ENCODE data around the gene FAM210B. TPM values are rescaled to one million over a fixed set of nuclear protein-coding genes. Genes with fewer than 3 reads are reported as not detected.

The FAM210B gene
- total and polyA plus RNA-seq, 8 donors = 11.3 to 42.6 (median 30.4) TPM

DNA sequence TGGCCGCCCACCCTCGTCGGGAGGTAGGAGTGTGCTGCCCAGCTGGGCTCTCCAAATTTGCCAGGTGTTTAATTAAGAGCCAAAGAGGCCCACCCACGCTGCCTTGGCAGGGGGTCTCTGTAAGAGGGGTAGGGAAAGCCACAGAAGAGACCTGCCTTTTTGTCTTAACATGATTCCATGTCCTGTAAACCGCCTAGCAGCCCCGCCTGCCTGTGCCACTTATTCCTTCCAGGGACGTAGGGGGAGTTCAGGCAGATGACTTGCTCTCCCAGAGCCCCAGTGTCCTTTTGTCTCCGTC, 2.1 kb downstream of the FAM210B start:
- Histone ChIP-seq H3K27me3 (no peaks in the 10 kb centered on the region), H3K9me3 (no peaks in the 10 kb centered on the region), H3K27ac (peak overlapping the region in 1 of 5 donors; percentile 88), H3K4me3 (no peak overlapping the region), H3K36me3 (peaks cover 7 to 26% (median 18%) of the 10 kb centered on the region in 4 donors), H3K4me1 (peaks cover 18 to 45% (median 29%) of the 10 kb centered on the region in 4 donors)
- WGBS, 5 donors = 87 to 90% (median 89%) methylated on average over 8 of the region's 8 CpGs
- DNase-seq = no peak
- intact Hi-C loops (cut with DNase I; ENCODE audit: low total_unique reads) = no loop called here
- TF ChIP-seq, protein P1, sequence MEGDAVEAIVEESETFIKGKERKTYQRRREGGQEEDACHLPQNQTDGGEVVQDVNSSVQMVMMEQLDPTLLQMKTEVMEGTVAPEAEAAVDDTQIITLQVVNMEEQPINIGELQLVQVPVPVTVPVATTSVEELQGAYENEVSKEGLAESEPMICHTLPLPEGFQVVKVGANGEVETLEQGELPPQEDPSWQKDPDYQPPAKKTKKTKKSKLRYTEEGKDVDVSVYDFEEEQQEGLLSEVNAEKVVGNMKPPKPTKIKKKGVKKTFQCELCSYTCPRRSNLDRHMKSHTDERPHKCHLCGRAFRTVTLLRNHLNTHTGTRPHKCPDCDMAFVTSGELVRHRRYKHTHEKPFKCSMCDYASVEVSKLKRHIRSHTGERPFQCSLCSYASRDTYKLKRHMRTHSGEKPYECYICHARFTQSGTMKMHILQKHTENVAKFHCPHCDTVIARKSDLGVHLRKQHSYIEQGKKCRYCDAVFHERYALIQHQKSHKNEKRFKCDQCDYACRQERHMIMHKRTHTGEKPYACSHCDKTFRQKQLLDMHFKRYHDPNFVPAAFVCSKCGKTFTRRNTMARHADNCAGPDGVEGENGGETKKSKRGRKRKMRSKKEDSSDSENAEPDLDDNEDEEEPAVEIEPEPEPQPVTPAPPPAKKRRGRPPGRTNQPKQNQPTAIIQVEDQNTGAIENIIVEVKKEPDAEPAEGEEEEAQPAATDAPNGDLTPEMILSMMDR (IDR thresholded peaks at IDR 0.05) = no peak
- no peak for TF ChIP-seq POLR2A (IDR thresholded peaks at IDR 0.05)
- TF ChIP-seq POLR2AphosphoS5 (IDR thresholded peaks at IDR 0.05) = no peak
- no peak for TF ChIP-seq EP300 (IDR thresholded peaks at IDR 0.05)

GRCh38 chr20:56361900-56362299, 3.1 kb downstream of the FAM210B start:
- no peaks in the 10 kb centered on the region for H3K27me3 ChIP-seq
- intact Hi-C loops (cut with DNase I; ENCODE audit: low total_unique reads) = no loop called here
- peaks cover 18 to 45% (median 29%) of the 10 kb centered on the region in 4 donors for H3K4me1 ChIP-seq
- no peak for DNase-seq
- H3K36me3 ChIP-seq = peaks cover 16 to 36% (median 28%) of the 10 kb centered on the region in 4 donors
- no peak overlapping the region for H3K4me3 ChIP-seq
- H3K9me3 ChIP-seq = no peaks in the 10 kb centered on the region
- WGBS, 5 donors = 75 to 95% (median 92%) methylated on average over 8 of the region's 8 CpGs
- H3K27ac ChIP-seq = no peak overlapping the region
- TF ChIP-seq POLR2AphosphoS5 (IDR thresholded peaks at IDR 0.05) = no peak
- TF ChIP-seq POLR2A (IDR thresholded peaks at IDR 0.05) = no peak
- TF ChIP-seq, protein P1 (IDR thresholded peaks at IDR 0.05) = no peak
- TF ChIP-seq EP300 (IDR thresholded peaks at IDR 0.05) = no peak

GRCh38 chr20:56362833-56363413, 4.1 kb downstream of the FAM210B start:
- peaks cover 24 to 46% (median 39%) of the 10 kb centered on the region in 4 donors for H3K36me3 ChIP-seq
- no peaks in the 10 kb centered on the region for H3K27me3 ChIP-seq
- TF ChIP-seq, protein P1 (IDR thresholded peaks at IDR 0.05) = no peak
- TF ChIP-seq EP300 (IDR thresholded peaks at IDR 0.05) (no peak), POLR2A (IDR thresholded peaks at IDR 0.05) (no peak), POLR2AphosphoS5 (IDR thresholded peaks at IDR 0.05) (no peak)
- H3K4me3 ChIP-seq = no peak overlapping the region
- DNase-seq = peak in 1 of 2 donors; percentile 49
- intact Hi-C loops (cut with DNase I; ENCODE audit: low total_unique reads) = no loop called here
- no peak overlapping the region for H3K27ac ChIP-seq
- peaks cover 18 to 45% (median 29%) of the 10 kb centered on the region in 4 donors for H3K4me1 ChIP-seq
- WGBS, 5 donors = 50 to 60% (median 54%) methylated on average over 7 to 8 of the region's 8 CpGs
- H3K9me3 ChIP-seq = no peaks in the 10 kb centered on the region

DNA sequence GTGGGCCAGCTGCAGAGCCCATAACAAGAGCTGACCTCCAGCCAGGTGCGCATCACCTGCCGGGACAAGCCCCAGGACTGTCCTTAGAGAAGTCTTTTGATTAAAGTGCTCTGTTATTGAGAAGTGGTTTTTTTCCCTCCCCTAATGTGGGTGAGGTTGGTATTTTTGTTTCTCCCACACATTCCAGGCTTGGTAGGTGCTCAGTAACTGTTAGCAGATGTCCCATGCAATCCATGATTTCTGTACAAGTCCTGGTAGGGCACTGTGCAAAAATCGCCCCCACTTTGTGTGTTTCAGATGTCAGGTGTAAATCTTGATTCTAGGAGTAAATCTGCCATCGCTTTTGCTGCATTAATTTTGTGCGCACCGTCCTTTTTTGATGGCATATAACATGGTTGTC, 4.7 kb downstream of the FAM210B start:
- intact Hi-C loops (cut with DNase I; ENCODE audit: low total_unique reads) = no loop called here
- peaks cover 18 to 41% (median 26%) of the 10 kb centered on the region in 4 donors for H3K4me1 ChIP-seq
- H3K27me3 ChIP-seq = no peaks in the 10 kb centered on the region
- no peaks in the 10 kb centered on the region for H3K9me3 ChIP-seq
- DNase-seq = no peak
- peaks cover 24 to 52% (median 44%) of the 10 kb centered on the region in 4 donors for H3K36me3 ChIP-seq
- no peak overlapping the region for H3K4me3 ChIP-seq
- no peak for TF ChIP-seq POLR2AphosphoS5 (IDR thresholded peaks at IDR 0.05)
- TF ChIP-seq POLR2A (IDR thresholded peaks at IDR 0.05) = no peak
- no peak for TF ChIP-seq EP300 (IDR thresholded peaks at IDR 0.05)
- TF ChIP-seq, protein P1 (IDR thresholded peaks at IDR 0.05) = no peak
- WGBS, 5 donors = 90 to 98% (median 96%) methylated on average over 6 of the region's 6 CpGs
- H3K27ac ChIP-seq = no peak overlapping the region

Measured in stomach (tissue), 9 donors.